SK-N-SH treated with all-trans-retinoic acid at 6 μM for 48 hours (cell line): Measurements from ENCODE around the gene ACO2.

Experiments used
- ESRRG ChIP-seq: fragments of 250-450 bp; sonication (Bioruptor Pico); IDR thresholded peaks from 2 replicates; pipeline ENCODE4 v1.6.1; 2021; ENCODE audit warnings: mild to moderate bottlenecking
- OSR1 ChIP-seq: fragments of 250-450 bp; sonication (Bioruptor Pico); IDR thresholded peaks from 2 replicates; pipeline ENCODE4 v1.8.0; 2022; ENCODE audit warnings: moderate library complexity, mild to moderate bottlenecking, inconsistent platforms
- TF ChIP-seq, protein P1 (sequence below): fragments of 250-450 bp; sonication (Bioruptor Pico); IDR thresholded peaks from 2 replicates; pipeline ENCODE4 v1.5.1; 2021; ENCODE audit warnings: mild to moderate bottlenecking, moderate library complexity
- TF ChIP-seq, protein P2 (sequence below): fragments of 250-450 bp; sonication (Bioruptor Pico); IDR thresholded peaks from 2 replicates; pipeline ENCODE4 v1.5.1; 2020; ENCODE audit warnings: low read depth, mild to moderate bottlenecking, moderate library complexity

DNA sequence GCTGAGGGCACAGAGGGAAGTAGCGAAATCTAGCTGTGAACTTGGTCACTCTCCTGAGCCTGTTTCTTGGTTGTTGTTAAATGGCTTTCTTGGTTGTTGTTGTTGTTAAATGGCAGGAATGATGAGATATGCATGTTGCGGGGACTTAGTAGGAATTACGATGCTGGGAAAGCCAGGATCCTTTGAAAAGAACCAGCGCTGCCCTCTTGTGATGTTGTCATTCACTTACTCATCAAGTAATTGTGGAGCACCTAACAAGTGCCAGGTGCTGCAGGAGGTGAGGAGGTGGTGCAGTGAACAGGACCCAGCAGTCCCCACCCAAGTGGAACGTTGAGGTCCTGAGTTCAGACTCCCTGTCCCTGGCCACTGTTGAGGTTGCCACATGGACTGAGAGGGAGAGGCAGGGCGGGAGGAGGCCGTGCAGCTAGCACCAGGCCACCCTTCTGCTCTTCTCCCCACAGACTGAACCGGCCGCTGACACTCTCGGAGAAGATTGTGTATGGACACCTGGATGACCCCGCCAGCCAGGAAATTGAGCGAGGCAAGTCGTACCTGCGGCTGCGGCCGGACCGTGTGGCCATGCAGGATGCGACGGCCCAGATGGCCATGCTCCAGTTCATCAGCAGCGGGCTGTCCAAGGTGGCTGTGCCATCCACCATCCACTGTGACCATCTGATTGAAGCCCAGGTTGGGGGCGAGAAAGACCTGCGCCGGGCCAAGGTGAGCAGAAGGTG is 38.6 kb downstream of the ACO2 start:
- TF ChIP-seq ESRRG = no peak
- TF ChIP-seq, protein P1, sequence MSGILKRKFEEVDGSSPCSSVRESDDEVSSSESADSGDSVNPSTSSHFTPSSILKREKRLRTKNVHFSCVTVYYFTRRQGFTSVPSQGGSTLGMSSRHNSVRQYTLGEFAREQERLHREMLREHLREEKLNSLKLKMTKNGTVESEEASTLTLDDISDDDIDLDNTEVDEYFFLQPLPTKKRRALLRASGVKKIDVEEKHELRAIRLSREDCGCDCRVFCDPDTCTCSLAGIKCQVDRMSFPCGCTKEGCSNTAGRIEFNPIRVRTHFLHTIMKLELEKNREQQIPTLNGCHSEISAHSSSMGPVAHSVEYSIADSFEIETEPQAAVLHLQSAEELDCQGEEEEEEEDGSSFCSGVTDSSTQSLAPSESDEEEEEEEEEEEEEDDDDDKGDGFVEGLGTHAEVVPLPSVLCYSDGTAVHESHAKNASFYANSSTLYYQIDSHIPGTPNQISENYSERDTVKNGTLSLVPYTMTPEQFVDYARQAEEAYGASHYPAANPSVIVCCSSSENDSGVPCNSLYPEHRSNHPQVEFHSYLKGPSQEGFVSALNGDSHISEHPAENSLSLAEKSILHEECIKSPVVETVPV (CRISPR knock-in tag) = no peak
- TF ChIP-seq OSR1 (CRISPR knock-in tag) = no peak
- TF ChIP-seq, protein P2, sequence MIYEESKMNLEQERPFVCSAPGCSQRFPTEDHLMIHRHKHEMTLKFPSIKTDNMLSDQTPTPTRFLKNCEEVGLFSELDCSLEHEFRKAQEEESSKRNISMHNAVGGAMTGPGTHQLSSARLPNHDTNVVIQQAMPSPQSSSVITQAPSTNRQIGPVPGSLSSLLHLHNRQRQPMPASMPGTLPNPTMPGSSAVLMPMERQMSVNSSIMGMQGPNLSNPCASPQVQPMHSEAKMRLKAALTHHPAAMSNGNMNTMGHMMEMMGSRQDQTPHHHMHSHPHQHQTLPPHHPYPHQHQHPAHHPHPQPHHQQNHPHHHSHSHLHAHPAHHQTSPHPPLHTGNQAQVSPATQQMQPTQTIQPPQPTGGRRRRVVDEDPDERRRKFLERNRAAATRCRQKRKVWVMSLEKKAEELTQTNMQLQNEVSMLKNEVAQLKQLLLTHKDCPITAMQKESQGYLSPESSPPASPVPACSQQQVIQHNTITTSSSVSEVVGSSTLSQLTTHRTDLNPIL = no peak
